HG03280 (cell line): ENCODE results near the gene EIF3CL.
A peak's percentile ranks its signal among the peaks of the same experiment; 100 is the strongest.
"Not testable (repeated sequence)": the region's sequence is repeated elsewhere in the genome, so short reads cannot be mapped to it uniquely, and the experiment has no call there.

ENCODE experiments used
- ATAC-seq: cut with Tn5 transposase; IDR thresholded peaks from one replicate; pipeline ENCODE4 v1.9.1; 2021; ENCODE audit warnings: mild to moderate bottlenecking, moderate library complexity; ENCODE audit not compliant: unreplicated experiment

The EIF3CL gene

DNA sequence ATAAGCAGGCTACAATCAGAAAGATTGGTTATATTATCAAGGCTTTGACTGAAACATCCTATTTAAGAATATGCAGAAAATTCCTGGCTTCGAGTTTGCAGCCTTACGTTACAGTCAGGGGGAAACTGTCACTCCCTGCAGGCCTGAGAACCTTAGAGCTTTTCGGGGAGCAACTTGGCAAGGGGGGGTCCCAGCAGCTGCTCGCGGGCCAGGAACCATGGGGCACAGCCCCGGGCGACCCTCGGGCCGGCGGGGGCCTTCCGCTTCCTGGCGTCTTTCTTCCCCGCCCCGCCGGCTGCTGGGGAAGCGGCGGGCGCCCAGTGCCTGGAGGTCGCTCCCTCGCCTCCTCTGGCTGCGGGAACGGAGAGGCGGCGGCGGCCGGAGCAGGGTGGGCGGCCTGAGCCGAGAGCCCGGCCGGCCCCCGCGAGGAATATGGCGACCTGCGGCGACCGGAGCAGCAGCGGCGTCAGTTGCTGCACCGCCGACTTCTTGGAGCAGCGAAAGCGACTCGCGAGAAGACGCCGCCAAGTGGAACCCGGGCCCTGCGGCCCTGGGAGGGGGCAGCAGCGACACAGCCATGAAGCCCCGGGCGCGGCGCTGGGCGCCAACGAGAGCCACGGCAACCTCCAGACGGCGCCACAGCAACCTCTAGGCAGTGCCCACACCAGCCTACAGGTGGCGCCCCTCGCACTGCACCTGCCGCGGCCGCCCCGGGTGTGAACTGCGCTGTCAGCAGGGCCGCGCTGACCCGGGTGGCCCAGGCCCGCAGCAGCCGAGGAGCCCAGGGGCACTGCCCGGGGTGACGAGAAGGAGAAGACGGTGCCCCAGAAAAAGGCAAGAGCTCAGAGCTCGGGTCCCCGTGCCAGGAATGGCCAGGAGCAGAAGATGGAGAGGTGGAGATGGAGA is 39.1 kb downstream of the EIF3CL start:
- ATAC-seq, result peak; percentile 89

DNA sequence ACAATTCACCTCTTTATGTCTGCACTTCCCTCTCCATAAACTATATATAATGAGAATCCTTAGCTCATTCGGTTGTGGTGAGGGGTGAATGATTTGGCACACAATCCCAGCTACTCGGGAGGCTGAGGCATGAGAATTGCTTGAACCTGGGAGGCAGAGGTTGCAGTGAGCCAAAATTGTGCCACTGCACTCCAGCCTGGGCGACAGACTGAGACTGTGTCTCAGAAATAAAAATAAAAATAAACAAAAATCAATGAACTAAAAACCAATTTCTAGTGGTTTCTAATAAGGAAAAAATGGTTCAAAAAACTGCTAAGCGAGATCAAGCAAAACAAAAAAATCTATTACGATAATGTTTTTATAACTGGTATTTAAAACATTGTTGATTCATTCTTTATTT is 40.2 kb downstream of the EIF3CL start, which contains the start of gene NPIPB6:
TSS of gene NPIPB6 (minus strand) at position 101 of the 400 bp plus-strand sequence. CDS start 686 bp downstream, outside the sequence.
- ATAC-seq, result not testable (repeated sequence)

DNA sequence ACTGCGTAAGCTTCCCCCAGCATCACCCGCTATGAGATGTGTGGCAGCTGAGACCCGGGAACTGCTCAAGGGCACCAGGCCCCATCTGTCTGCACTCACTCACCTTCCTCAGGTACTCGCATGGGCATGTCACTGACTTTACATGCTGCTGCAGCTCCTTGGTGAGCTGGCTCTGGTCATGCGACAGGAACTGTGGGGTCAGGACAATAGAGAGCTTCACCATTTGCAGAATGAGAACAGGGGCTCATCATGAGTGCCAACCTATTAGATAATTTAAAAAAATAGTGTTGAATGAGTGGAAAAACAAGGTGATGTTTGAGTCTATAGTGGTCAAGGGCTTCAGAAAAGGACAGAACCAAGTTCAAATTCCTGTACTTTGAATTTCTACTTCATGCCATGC is 41.0 kb downstream of the EIF3CL start:
- ATAC-seq, result not testable (repeated sequence)

DNA sequence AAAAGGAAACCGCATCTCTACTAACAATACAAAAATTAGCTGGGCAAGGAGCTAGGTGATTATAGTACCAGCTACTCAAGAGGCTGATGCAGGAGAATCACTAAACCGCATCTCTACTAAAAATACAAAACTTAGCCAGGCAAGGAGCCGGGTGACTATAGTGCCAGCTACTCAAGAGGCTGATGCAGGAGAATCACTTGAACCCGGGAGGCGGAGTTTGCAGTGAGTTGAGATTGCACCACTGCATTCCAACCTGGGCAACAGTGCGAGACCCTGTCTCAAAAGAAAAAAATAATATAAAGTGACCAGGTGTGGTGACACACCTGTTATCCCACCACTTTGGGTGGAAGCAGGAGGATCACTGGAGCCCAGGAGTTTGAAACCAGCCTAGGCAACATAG is 65.4 kb downstream of the EIF3CL start:
- not testable (repeated sequence) for ATAC-seq

DNA sequence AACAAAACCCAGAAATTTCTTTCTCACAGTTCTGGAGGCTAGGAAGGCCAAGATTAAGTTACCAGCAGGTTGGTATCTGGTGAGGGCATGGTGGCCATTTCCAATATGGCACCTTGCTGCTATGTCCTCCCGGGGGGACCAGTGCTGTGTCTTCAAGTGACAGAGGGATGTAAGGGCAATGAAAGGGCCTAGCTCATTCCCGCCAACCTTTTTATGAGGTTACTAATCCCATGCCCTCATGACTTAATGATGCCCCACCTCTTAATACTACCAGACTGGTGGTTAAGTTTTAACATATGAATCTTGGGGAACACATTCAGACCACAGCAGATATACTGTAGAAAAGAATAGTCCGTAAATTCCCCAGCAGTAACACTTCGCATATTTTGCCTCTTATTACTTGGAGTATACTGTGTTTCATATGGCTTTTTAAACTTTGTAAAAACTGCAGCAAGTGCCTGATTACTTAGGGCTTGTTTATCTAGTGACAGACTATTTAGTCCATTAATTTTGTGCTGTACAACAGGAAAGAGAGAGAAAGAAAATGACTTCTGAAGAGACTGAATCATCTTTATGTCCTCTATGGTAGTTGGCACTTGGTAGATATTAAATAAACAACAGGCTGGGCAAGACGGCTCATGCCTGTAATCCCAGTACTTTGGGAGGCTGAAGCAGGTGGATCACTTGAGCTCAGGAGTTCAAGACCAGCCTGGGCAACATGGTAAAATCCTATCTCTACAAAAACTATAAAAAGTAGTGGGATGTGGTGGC is 66.5 kb downstream of the EIF3CL start:
- not testable (repeated sequence) for ATAC-seq

DNA sequence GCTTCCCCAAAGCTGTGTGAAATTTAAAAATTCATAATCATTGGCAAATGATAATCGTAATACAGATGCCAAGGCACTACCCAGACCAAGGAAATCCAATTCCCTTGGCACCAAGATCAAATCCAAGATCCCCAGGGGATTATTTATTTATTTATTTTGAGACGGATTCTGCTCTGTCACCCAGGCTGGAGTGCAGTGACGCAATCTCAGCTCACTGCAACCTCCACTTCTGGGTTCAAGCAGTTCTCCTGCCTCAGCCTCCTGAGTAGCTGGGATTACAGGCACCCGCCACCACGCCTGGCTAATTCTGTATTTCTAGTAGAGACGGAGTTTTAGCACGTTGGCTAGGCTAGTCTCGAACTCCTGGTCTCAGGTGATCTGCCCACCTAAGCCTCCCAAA is 68.0 kb downstream of the EIF3CL start:
- not testable (repeated sequence) for ATAC-seq

DNA sequence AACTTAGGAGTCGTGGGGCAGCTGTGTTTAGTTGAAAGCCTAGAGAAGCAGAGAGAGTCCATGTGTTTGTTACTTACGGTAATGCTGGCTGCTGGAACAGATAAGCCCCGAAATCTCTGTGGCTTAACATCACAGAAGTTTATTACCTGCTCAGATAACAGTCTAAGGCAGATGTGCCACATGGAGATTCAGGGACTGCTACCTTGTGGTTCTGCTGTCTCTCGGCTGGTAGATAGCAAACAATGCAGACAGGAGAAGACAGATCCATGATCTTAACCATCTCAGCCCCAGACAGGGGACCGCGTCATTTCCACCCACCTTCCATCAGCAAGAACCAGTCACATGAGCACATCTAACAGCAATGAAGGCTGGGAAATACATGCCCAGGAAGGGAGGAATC is 71.0 kb downstream of the EIF3CL start:
- ATAC-seq, result not testable (repeated sequence)

DNA sequence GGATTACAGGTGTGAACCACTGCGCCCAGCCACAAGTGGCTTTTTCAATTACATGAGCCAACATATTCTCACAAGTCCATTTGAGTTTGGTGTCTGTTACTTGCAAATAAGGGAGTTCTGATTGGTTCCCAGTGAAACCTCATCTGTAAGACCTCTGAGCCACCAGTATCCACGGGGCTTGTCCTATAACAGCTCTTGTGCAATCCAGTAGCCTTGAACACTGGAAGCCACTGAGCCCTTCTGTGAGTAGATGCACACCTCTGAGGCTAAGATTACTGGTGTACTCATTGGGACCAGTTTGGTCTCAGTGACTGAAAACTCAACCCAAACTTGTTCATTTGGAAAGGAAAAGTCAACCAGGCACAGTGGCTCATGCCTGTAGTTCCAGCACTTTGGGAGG is 72.7 kb downstream of the EIF3CL start:
- ATAC-seq, result not testable (repeated sequence)

DNA sequence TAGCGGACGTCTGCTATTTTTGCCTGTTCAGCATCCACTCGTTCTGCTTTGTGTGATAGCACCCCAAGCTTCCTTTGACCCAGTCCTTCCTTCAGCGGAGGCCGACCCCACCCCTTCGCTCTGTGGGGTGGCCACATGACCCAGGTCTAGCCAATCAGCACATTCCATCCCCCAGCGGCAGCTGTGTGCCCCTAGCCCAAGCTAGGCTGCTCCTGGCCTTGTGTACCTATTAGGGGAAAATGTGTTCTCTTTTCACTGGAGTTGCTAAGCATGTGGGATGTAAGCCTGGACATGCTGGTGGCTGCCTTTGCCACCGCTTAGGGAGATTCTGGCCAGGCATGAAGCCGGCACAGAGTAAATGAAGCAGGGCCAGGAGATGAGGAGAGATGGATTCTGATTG is 73.4 kb downstream of the EIF3CL start:
- not testable (repeated sequence) for ATAC-seq
